ENCODE results near the gene PTPRZ1.

Gene PTPRZ1

GRCh38 chr7:121953601-121954000, 80.6 kb downstream of the PTPRZ1 start:
- DNase-seq (ENCODE audit: low read depth, low spot score) = no peak

- DNase-seq (ENCODE audit: low read depth, low spot score) = no peak
These were observed 81.8 kb downstream of the PTPRZ1 start for GRCh38 chr7:121954803-121955202.

DNA sequence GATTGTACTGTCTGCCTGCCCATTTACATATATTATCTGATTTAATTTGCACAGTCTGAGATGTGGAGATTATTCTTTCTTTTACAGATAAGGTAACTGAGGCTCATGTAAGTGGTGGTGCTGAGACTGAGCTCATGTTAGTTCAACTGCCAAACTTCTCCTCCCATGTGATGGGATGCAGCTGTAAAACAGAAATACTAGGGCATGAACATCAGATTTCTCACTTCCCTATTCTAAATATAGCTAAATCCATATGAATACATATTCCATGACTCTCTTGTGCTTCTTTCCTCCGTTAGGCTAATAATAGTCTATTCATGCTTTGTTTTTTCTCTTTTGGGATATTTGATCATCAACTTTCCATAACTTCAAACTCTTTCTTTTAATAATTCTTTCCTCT, 84.7 kb downstream of the PTPRZ1 start:
- no peak for DNase-seq (ENCODE audit: low read depth, low spot score)

DNA sequence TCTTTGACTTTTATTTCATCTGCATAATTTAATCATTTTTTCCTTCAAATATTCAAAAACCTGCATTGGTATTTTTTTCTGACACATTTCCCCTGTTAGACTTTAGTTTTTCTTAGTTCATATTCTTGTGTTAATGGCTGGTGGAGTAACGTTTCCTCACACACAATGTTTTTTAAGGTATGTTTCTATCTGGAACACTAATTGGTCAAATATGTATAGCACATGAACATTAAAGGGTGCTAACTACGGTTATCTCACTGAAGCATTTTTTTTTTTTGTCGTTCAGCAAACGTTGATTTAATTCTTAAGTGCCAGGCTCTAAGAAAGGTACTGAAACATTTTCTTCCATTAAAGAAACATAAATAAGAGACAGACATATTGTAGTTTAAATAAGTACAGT, 87.7 kb downstream of the PTPRZ1 start:
- DNase-seq (ENCODE audit: low read depth, low spot score) = no peak

DNA sequence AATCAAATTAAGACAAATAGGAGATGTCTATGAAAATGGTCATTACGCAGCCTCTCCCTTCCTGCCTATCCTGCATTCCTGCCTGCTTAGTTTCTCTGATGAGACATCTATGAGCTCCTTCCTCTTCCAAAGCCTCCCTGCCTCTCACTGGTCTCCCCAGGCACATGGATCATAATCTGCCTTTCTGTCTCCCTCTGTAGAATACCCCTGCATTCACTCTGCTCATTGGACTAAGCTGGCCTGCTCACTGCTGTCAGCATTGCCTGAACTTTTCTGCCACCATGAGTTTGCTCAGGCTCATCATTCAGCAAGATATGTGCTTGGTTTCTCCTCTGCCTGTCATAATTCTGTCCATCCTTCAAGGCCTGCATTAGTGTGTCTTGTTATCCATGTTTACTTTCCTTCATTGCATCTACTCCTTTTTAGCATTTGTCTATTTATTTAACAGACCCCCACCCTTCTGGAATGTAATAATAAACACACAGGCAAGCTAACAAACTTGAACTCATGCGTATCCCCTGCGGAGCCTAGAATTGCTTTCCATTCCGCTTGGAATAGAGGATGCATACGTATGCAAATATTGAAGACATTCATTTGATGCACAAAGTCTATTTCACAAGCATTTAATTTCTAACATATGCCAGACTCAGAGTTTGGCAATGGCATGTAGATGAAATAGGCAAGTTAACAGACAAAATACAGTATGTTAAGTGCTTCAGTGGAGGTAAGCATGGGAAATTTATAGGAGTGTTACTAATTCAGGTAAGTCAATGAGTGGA, 88.3 kb downstream of the PTPRZ1 start:
- DNase-seq (ENCODE audit: low read depth, low spot score) = no peak

- DNase-seq (ENCODE audit: low read depth, low spot score) = no peak
These were observed 93.4 kb downstream of the PTPRZ1 start for GRCh38 chr7:121966276-121966934.

GRCh38 chr7:121966935-121967332, 94.0 kb downstream of the PTPRZ1 start:
- DNase-seq (ENCODE audit: low read depth, low spot score) = no peak

DNA sequence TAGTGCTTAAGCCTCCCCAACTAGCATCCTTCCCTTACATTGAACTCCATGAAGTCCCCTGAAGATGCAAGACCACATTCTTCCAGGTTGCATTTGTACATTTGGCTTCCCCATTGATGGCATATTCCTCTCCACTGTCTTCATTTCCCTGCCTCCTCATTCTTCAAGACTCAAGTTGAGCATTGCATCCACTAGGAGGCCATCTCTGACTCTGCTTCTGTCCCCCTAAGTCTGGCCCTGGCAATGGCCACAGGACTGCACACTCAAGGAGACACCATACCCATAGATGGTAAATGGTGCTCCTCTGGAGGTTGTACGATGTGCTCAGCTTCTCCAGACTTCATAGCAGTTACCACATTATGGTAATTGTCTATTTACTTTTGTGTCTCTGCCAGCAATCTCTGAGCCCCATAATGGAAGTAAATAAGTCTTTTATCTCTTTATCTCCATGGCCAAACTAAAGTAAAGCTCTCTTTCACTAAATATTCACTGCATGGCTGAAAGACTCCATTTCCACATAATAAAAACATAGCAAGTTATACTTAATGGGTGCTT, 112.6 kb downstream of the PTPRZ1 start:
- DNase-seq (ENCODE audit: low read depth, low spot score) = no peak

DNA sequence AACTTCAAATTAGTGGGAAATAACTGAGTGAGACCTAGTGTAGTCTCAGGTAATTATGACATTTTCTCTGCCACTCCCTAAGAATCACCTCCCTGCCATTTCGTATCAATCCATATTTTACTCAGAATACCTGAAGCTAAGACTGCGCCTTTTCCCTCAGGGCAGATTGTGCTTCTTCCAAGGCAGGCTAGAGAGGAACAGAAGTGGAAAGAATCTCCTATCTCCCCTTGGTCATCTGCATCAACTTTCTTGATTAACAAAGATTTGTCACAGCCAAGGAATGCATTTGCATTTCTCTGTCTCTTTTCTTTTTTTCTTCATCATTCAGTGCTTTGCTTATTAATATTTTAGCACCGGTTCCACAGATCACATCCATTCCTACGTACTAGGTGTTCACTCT, 119.1 kb downstream of the PTPRZ1 start:
- DNase-seq (ENCODE audit: low read depth, low spot score) = no peak

DNA sequence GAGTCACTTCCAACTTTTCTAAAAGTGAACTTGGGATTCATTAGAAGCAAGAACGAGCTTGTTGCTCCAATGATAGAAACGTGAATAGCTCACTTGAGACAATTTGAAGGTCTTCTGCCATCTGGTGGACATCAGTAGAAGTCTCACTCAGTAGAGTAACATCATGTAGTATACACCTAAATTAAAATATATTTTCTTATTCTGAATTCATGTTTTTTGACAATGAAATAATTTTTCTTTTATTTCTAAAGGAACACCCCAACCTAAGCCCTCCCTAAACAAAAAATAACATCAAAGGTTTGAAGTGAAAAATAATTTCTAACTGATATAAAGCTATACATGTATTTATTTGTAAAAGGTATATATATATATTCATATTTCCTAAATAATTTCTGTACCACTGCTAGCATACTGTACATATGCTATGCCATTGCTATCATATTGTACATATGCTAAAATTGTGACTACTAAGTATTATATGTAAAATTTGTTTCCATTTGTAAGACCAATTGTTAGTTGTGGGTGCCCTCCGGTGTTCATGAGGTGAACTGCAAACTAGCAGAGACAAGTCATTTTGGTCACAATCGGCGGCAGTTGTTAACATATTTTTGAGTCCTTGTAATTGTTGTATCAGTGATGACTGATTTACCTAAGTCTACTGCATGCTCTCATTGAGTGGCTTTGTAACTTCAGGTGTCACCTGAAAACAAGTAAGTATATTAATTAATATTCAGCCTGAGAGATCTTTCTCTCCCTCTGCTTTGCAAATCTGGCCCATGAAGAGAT, 121.9 kb downstream of the PTPRZ1 start:
- no peak for DNase-seq (ENCODE audit: low read depth, low spot score)

DNA sequence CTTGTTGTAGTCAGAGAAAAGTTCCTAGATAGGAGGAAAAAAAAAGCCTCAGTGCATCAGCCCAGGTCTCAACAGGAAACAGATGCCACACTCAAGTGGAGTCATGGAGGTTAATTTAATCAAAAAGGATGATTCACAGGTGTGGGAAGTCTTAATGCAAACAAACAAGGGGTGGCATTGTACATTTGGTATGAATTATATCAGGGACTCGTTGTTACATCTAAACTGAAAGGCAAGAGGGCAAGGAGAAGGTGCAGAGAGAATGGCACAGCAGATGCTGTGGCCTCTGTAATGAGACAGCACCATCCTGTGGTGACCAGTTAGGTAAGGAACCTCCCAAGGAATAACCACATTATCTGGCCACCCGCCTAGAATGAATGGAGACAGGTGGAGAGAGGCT, 133.7 kb downstream of the PTPRZ1 start:
- DNase-seq (ENCODE audit: low read depth, low spot score) = no peak

DNA sequence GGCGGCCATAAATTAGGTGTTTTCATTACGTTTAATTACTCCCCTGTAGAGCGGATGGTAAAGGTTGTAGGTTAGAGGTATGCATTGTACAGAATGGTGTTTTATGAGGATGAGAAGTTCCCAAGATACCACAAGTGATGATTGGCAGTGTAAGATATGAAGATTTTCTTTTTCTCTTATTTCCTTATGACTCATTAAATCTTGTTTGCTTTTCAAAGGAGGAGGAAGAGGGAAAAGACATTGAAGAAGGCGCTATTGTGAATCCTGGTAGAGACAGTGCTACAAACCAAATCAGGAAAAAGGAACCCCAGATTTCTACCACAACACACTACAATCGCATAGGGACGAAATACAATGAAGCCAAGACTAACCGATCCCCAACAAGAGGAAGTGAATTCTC, 137.2 kb downstream of the PTPRZ1 start:
- no peak for DNase-seq (ENCODE audit: low read depth, low spot score)

GRCh38 chr7:122013065-122013464, 140.1 kb downstream of the PTPRZ1 start:
- no peak for DNase-seq (ENCODE audit: low read depth, low spot score)

- DNase-seq (ENCODE audit: low read depth, low spot score) = no peak
These were observed 140.7 kb downstream of the PTPRZ1 start for GRCh38 chr7:122013630-122014029.

DNA sequence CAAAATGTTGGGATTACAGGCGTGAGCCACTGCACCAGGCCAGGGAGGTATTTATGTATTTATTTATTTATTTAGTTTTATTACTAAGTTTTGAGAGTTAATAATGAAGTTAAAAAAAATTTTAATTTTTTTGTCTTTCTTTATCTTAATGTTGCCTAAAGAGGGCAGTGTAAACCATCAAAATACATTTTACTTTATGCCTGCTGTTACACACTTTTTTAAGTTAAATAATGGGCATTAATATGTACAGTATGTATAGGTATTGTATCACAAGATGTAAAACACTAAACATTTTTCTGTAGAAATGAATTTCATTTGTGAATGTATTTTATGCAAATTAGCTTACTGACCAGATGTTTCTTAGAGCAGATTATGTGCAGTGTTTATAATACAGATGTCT, 141.7 kb downstream of the PTPRZ1 start:
- DNase-seq (ENCODE audit: low read depth, low spot score) = no peak

DNA sequence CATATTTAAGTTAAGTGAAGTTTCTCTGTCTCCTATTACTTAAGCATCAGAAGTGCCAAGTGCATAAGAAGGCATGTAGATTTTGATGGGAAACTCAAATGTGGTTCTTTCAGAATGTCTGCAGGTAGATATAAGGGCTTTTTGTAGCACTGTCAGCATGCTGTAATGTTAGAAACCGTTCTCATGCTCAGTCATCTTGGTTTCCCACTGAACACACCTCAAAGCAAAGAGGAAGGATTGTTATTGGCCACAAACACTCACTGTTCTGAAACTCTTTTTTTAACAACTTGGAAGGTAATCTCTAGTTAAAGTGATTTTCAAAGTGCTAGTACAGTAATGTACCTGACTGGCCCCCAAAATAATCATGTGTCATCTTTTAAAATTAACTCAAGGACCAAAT, 145.1 kb downstream of the PTPRZ1 start:
- no peak for DNase-seq (ENCODE audit: low read depth, low spot score)

- no peak for DNase-seq (ENCODE audit: low read depth, low spot score)
These were observed 154.1 kb downstream of the PTPRZ1 start for GRCh38 chr7:122027058-122027457.

GRCh38 chr7:122033641-122034040, 160.7 kb downstream of the PTPRZ1 start:
- DNase-seq (ENCODE audit: low read depth, low spot score) = no peak

- no peak for DNase-seq (ENCODE audit: low read depth, low spot score)
These were observed 162.9 kb downstream of the PTPRZ1 start for GRCh38 chr7:122035876-122036275.

- DNase-seq (ENCODE audit: low read depth, low spot score) = no peak
These were observed 165.2 kb downstream of the PTPRZ1 start for GRCh38 chr7:122038134-122038533.

- DNase-seq (ENCODE audit: low read depth, low spot score) = no peak
These were observed 165.9 kb downstream of the PTPRZ1 start for GRCh38 chr7:122038904-122039303.

DNA sequence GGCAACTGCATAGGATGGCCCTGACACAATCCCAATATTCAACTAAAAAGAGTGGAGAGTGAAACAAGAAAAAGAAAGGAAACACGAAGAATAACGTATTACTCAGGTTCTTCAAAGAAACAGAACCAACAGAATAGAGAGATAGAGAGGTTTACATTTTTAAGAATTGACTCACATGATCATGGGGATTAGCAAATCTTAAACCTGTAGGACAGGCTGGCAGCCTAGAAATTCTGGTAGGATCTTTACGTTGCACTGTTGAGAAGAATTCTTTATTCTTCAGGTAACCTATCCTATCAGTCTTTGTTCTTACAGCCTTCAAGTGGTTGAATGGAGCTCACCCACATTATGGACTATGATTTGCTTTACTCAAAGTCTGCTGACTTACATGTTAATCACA, 167.2 kb downstream of the PTPRZ1 start:
- no peak for DNase-seq (ENCODE audit: low read depth, low spot score)
